ENCODE data around the gene MEGF8.

The MEGF8 gene

DNA sequence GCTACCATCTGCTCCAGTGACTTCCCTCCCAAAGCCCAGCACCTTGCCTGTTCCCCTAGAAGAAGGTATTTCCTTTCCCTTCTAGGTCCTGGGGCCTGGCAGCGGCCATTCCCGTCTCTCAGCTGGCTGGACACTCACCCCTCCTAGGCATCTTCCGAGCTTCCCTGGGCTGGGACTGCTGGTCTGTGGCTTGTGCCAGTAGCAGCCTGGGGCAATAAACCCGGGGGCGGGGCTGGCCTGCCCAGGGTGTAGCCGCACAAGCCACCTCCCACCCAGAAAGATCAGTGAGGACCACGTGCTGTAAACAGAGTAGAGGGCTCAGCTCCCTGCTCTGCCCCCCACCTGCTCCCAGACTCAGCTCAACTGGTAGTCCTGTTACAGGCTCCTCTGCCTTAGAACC lies 86.8 kb downstream of the MEGF8 start:
- no peak for TF ChIP-seq Cebpa-rat (IDR thresholded peaks at IDR 0.05)
- Histone ChIP-seq H3K4me1 (peaks cover 0 to 9% (median 0%) of the 10 kb centered on the region in 10 experiments; a peak in 1 of 20 replicates), H3K9ac (peak overlapping the region in 6 of 11 experiments; percentile 30 to 36 (median 33); a peak in 5 of 22 replicates), H3K27ac (no peak overlapping the region; a peak in 1 of 22 replicates), H4K20me1 (peaks cover 0 to 69% (median 38%) of the 10 kb centered on the region in 11 experiments; a peak in 18 of 22 replicates), H3K4me3 (no peak overlapping the region), H3K36me3 (peaks cover 0 to 76% (median 27%) of the 10 kb centered on the region in 11 experiments; a peak in 19 of 22 replicates), H3K27me3 (no peaks in the 10 kb centered on the region), H3K9me3 (replicated peaks in 1 of 11) (no peaks in the 10 kb centered on the region), H3K4me2 (no peak overlapping the region; a peak in 1 of 22 replicates)

DNA sequence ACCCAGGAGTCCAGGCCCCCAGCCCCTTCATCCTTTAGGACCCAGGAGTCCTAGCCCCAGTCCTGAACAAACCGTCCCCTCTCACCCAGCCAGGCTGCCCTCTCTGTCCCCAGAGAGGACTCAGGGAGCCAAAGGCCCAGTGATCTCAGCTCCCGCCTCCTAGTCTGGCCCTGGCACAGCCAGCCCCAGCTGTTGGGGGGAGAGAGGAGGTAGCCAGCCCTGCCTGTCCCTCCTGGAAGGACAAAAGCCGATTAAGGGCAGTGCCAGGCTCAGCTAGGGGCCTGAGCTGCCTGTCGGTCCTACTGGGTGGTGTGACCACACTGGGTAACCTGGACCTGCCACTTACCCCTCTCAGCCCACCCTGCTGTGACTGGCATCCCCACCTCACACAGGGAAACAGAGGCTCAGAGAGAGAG lies 87.2 kb downstream of the MEGF8 start:
- Histone ChIP-seq H3K36me3 (peaks cover 0 to 72% (median 26%) of the 10 kb centered on the region in 11 experiments; a peak in 19 of 22 replicates), H4K20me1 (peaks cover 0 to 64% (median 36%) of the 10 kb centered on the region in 11 experiments; a peak in 18 of 22 replicates), H3K27me3 (no peaks in the 10 kb centered on the region)

DNA sequence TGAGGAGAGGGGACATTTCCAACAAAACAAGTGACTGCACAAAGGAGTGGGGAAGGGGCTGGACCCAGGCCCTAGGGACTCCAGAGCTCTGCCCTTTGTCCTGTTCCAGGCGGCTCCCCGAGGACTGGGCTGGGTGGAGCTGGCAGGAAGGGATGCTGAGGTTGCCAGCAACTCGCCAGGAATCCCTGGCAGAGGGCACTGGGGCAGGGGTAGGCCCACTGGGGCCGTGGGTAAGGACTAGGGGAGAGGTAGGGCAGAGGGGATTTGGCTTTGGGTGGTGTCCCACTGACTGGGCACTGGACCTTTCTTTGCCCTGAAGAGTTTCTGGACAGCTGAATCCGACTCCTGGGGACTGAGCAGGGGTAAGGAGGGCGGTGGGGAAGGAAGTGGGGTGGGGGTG lies 93.9 kb downstream of the MEGF8 start:
- Histone ChIP-seq H3K4me2 (peak overlapping the region in 5 of 11 experiments; percentile 19 to 34 (median 25); a peak in 4 of 22 replicates), H3K36me3 (peaks cover 0 to 36% (median 13%) of the 10 kb centered on the region in 11 experiments; a peak in 12 of 22 replicates), H4K20me1 (peaks cover 0 to 31% (median 16%) of the 10 kb centered on the region in 11 experiments; a peak in 12 of 22 replicates), H3K27me3 (no peaks in the 10 kb centered on the region), H3K9me3 (replicated peaks in 1 of 11) (0 out of 22 replicates have a peak, but pooled peaks cover 0 to 4% (median 0%) of the 10 kb centered on the region in 11 experiments), H3K27ac (no peak overlapping the region), H3K9ac (0 out of 22 replicates have a peak overlapping the region, but pooled peaks of 1 of the 11 experiments have one; percentile 35), H3K4me3 (no peak overlapping the region), H3K4me1 (peaks cover 29 to 48% (median 47%) of the 10 kb centered on the region in 10 experiments)
- TF ChIP-seq Cebpa-rat (IDR thresholded peaks at IDR 0.05), result no peak

More for the DNA sequence above, 87.2 kb downstream of the MEGF8 start:
- TF ChIP-seq Cebpa-rat (IDR thresholded peaks at IDR 0.05), result no peak
- H3K4me1 ChIP-seq, result peaks cover 0 to 9% (median 0%) of the 10 kb centered on the region in 10 experiments; a peak in 1 of 20 replicates
- no peak overlapping the region; a peak in 1 of 22 replicates for H3K4me2 ChIP-seq
- H3K9ac ChIP-seq, result peak overlapping the region in 6 of 11 experiments; percentile 30 to 36 (median 33); a peak in 5 of 22 replicates
- H3K27ac ChIP-seq, result peak overlapping the region in 1 of 11 experiments; percentile 23; a peak in 1 of 22 replicates
- H3K4me3 ChIP-seq, result no peak overlapping the region
- H3K9me3 ChIP-seq (replicated peaks in 1 of 11), result no peaks in the 10 kb centered on the region

DNA sequence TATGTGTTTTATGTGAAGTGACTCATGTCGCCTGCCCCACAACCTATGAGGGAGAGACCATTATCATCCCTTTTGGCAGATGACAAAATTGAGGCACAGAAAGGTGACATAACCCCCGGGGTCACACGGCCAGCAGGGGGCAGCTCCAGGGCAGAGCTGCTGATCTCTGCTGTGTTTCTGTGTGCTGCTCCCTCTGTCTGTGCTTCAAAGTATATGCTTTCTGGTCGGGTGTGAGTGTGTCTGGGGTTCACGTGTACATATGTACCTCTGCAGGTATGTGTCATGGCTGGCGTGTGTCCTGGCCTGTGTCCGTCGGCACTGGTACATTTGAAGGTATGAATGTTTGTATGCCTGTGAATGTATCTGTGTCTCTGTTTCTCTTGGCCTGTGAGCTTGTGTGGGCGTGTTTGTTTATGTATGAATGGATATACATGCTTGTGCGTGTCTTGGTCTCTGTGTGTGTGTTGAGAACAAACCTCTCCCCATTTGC lies 94.7 kb downstream of the MEGF8 start:
- Histone ChIP-seq H3K27ac (no peak overlapping the region), H3K9me3 (replicated peaks in 1 of 11) (0 out of 22 replicates have a peak, but pooled peaks cover 0 to 4% (median 0%) of the 10 kb centered on the region in 11 experiments), H3K4me1 (peaks cover 29 to 50% (median 48%) of the 10 kb centered on the region in 10 experiments), H3K36me3 (peaks cover 0 to 29% (median 9%) of the 10 kb centered on the region in 11 experiments; a peak in 9 of 22 replicates), H3K27me3 (no peaks in the 10 kb centered on the region), H3K4me2 (peak overlapping the region in 2 of 11 experiments; percentile 91 to 96; a peak in 3 of 22 replicates), H3K4me3 (no peak overlapping the region), H3K9ac (no peak overlapping the region; a peak in 1 of 22 replicates), H4K20me1 (peaks cover 0 to 31% (median 16%) of the 10 kb centered on the region in 11 experiments; a peak in 12 of 22 replicates)
- TF ChIP-seq Cebpa-rat (IDR thresholded peaks at IDR 0.05), result no peak

DNA sequence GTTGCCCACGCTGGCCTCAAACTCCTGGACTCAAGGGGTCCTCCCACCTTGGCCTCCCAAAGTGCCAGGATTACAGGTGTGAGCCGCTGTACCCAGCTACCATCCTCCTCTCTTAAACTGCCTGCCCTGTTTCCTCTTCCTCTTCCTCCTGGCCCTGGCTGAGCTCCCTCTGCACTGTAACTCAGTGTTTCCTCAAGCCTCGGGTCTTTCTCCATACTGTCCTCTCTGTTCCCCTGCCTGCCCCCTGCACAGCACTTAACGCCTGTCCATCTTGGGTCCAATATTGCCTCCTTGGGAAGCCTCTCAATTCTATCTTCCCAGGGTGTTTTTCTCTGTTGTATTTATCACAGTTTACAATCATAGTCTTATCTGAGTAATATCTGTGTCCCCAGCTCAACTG lies 95.7 kb downstream of the MEGF8 start:
- Histone ChIP-seq H3K4me1 (peaks cover 29 to 50% (median 48%) of the 10 kb centered on the region in 10 experiments), H4K20me1 (peaks cover 0 to 29% (median 16%) of the 10 kb centered on the region in 11 experiments; a peak in 12 of 22 replicates), H3K9me3 (replicated peaks in 1 of 11) (0 out of 22 replicates have a peak, but pooled peaks cover 0 to 4% (median 0%) of the 10 kb centered on the region in 11 experiments), H3K9ac (peak overlapping the region in 6 of 11 experiments; percentile 19 to 86 (median 84); a peak in 10 of 22 replicates), H3K4me3 (no peak overlapping the region), H3K4me2 (peak overlapping the region; percentile 83 to 99 (median 96)), H3K27ac (peak overlapping the region in 5 of 11 experiments; percentile 11 to 88 (median 82); a peak in 7 of 22 replicates), H3K36me3 (peaks cover 0 to 19% (median 9%) of the 10 kb centered on the region in 11 experiments; a peak in 9 of 22 replicates), H3K27me3 (no peaks in the 10 kb centered on the region)
- no peak for TF ChIP-seq Cebpa-rat (IDR thresholded peaks at IDR 0.05)

DNA sequence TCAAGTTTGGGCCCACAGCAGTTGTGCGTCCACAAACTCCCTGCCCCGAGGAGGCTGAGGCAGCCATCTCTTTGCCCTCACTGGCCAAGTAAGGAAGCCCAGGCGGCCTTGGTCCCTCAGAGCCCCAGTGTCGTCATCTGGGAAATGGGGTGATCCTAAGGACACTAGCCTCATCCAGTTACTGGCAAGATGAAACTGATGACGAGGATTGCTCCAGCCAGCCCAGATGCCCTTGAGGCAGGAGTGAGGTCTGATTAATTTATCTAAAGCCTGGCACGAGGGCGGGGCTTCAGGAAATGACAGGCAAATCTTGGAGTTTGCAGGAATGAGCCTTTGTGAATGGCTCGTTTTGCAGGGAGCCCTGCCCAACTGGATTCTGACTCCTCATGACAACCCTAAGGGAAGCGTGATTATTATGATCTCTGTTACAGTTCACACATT lies 96.2 kb downstream of the MEGF8 start:
- Histone ChIP-seq H3K27ac (peak overlapping the region in 5 of 11 experiments; percentile 79 to 88 (median 82); a peak in 9 of 22 replicates), H3K9me3 (replicated peaks in 1 of 11) (0 out of 22 replicates have a peak, but pooled peaks cover 0 to 4% (median 0%) of the 10 kb centered on the region in 11 experiments), H3K4me2 (peak overlapping the region; percentile 83 to 99 (median 96)), H4K20me1 (peaks cover 0 to 29% (median 16%) of the 10 kb centered on the region in 11 experiments; a peak in 12 of 22 replicates), H3K4me3 (peak overlapping the region in 3 of 10 experiments; percentile 74 to 85 (median 78); a peak in 4 of 20 replicates), H3K4me1 (peaks cover 29 to 52% (median 48%) of the 10 kb centered on the region in 10 experiments), H3K27me3 (no peaks in the 10 kb centered on the region), H3K9ac (peak overlapping the region in 7 of 11 experiments; percentile 78 to 86 (median 84); a peak in 12 of 22 replicates), H3K36me3 (peaks cover 0 to 19% (median 9%) of the 10 kb centered on the region in 11 experiments; a peak in 9 of 22 replicates)
- no peak for TF ChIP-seq Cebpa-rat (IDR thresholded peaks at IDR 0.05)

DNA sequence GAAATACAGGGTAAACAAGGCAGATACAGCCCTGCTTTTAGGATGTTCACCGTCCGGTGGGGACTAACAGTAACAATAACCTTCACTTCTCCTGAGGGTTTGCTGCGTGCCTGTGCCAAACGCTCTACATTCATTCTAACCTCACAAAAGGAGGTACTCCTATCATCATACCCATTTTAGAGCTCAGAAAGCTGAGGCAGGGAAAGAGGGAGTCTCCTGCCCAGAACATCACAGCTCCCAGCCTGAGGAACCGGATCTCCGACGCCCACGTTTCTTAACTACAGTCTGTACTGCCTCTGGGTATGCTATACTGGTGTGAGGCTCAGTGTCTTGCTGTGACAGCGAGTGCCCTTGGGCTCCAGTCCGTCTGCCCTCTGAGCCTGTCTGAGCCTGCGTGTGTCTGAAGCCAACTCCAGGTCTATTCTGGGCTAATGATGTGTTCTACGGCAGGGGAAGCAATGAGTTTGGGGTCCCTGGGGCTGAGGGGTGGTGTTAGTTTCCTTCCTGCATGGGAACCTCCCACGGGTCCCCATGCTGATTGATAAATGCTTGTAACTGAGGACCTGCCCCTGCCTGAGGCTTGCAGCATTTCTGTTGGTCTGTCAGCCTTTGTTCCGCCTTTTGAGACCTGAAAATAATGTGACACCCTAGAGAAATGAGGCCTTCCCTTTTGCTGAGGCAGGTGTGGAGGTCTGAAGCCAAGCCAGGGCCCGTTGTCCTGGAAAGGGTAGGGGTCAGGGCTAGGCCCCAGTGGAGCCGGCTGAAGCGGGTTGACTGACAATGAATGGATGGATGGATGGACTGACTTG lies 96.9 kb downstream of the MEGF8 start:
- peak overlapping the region; percentile 58 to 86 (median 80); a peak in 21 of 22 replicates for H3K9ac ChIP-seq
- peak overlapping the region in 9 of 11 experiments; percentile 50 to 88 (median 79); a peak in 17 of 22 replicates for H3K27ac ChIP-seq
- TF ChIP-seq Cebpa-rat (IDR thresholded peaks at IDR 0.05), result no peak
- peaks cover 0 to 29% (median 16%) of the 10 kb centered on the region in 11 experiments; a peak in 12 of 22 replicates for H4K20me1 ChIP-seq
- peak overlapping the region; percentile 64 to 87 (median 78) for H3K4me3 ChIP-seq
- H3K4me1 ChIP-seq, result peaks cover 29 to 59% (median 49%) of the 10 kb centered on the region in 10 experiments
- peaks cover 0 to 15% (median 9%) of the 10 kb centered on the region in 11 experiments; a peak in 9 of 22 replicates for H3K36me3 ChIP-seq
- H3K4me2 ChIP-seq, result peak overlapping the region; percentile 83 to 99 (median 96)
- H3K9me3 ChIP-seq (replicated peaks in 1 of 11), result 0 out of 22 replicates have a peak, but pooled peaks cover 0 to 4% (median 0%) of the 10 kb centered on the region in 11 experiments
- no peaks in the 10 kb centered on the region for H3K27me3 ChIP-seq
